Naive thymus-derived CD8-positive, alpha-beta T cell (primary cell): ENCODE results near the gene PPFIA2. TPM values are rescaled to one million over a fixed set of nuclear protein-coding genes. Genes with fewer than 3 reads are reported as not detected.
"Not testable (repeated sequence)": the region's sequence is repeated elsewhere in the genome, so short reads cannot be mapped to it uniquely, and the experiment has no call there.

Experiments
- ATAC-seq, 2 donors: fragments of 150-1000 bp; cut with Tn5 transposase in 1 of 2; sonication (Bioruptor Pico), chemical (Tn5 transposase) in 1 of 2; 1 replicate in 1 of 2; 2 replicates in 1 of 2; pipeline ENCODE4 v1.10.0; 2021; ENCODE audit warnings: mild to moderate bottlenecking in 2 of 2, moderate library complexity in 2 of 2
- POLR2A ChIA-PET: fragments of 350-600 bp; sonication (Branson Sonifier 250); formaldehyde crosslinking; loops from one replicate; lab custom pipeline; 2021; ENCODE audit warnings: antibody characterized with exemption; lab: Charles Lee
- DNase-seq, 10 donors: peaks; one replicate each; pipeline versions ENCODE4 v3.0.0 to v3.0.0-alpha.2; 2020 to 2022
- H3K27ac Mint-ChIP-seq, 10 donors: one replicate each; pipeline ENCODE4 v1.8.0; 2020 to 2022; ENCODE audit warnings: mild to moderate bottlenecking in 10 of 10, mixed read lengths in 10 of 10, moderate library complexity in 4 of 10, inconsistent platforms in 1 of 10
- H3K27me3 Mint-ChIP-seq, 5 donors: one replicate each; pipeline ENCODE4 v1.8.0; 2021 to 2022; ENCODE audit warnings: mixed read lengths in 5 of 5
- H3K36me3 Mint-ChIP-seq, 3 donors: one replicate each; pipeline ENCODE4 v1.8.0; 2020 to 2022; ENCODE audit warnings: mixed read lengths in 3 of 3, mild to moderate bottlenecking in 2 of 3, inconsistent platforms in 1 of 3
- H3K4me1 Mint-ChIP-seq, 4 donors: one replicate each; pipeline ENCODE4 v1.8.0; 2021 to 2022; ENCODE audit warnings: mixed read lengths in 4 of 4
- H3K4me3 Mint-ChIP-seq, 10 donors: one replicate each; pipeline ENCODE4 v1.8.0; 2020 to 2022; ENCODE audit warnings: mild to moderate bottlenecking in 10 of 10, mixed read lengths in 10 of 10, moderate library complexity in 6 of 10, inconsistent platforms in 1 of 10
- H3K9me3 Mint-ChIP-seq, 9 donors: one replicate each; pipeline ENCODE4 v1.8.0; 2020 to 2022; ENCODE audit warnings: mixed read lengths in 9 of 9, mild to moderate bottlenecking in 3 of 9, inconsistent platforms in 1 of 9, moderate library complexity in 1 of 9
- polyA plus RNA-seq, 3 donors: library from polyadenylated mRNA; unstranded; fragments of 300-500 nt; fragmentation: Illumina TruSeq; gene quantifications; one replicate each; pipeline ENCODE4 v1.2.3, GENCODE V29; 2021
- total RNA-seq, 8 experiments: library from RNA in 2 of 8; stranded (reverse) in 2 of 8; gene quantifications; one replicate each; pipeline ENCODE4 v1.2.3 and lab custom pipeline; 2021 to 2026

Gene PPFIA2
- total and polyA plus RNA-seq, 5 experiments from 2014 or later: not detected

DNA sequence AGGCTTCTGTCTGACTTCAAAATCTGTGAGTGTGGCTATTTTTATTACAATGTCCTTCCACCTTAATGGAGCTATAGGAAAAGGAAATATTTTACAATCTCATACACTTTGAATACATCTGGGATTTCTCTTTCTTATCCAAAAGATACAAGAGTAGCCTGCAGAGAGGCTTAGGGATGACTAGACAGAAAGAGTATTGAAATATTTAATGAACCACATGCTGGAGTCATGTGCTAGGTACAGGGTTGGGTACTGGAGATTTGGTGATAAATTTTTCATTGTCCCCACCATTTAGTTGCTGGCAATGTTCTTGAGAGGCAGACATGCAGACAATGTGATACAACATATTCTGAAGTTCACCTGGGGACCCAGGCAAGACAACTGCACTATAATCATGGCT is 126.0 kb downstream of the PPFIA2 start:
- POLR2A ChIA-PET: no interaction called here

DNA sequence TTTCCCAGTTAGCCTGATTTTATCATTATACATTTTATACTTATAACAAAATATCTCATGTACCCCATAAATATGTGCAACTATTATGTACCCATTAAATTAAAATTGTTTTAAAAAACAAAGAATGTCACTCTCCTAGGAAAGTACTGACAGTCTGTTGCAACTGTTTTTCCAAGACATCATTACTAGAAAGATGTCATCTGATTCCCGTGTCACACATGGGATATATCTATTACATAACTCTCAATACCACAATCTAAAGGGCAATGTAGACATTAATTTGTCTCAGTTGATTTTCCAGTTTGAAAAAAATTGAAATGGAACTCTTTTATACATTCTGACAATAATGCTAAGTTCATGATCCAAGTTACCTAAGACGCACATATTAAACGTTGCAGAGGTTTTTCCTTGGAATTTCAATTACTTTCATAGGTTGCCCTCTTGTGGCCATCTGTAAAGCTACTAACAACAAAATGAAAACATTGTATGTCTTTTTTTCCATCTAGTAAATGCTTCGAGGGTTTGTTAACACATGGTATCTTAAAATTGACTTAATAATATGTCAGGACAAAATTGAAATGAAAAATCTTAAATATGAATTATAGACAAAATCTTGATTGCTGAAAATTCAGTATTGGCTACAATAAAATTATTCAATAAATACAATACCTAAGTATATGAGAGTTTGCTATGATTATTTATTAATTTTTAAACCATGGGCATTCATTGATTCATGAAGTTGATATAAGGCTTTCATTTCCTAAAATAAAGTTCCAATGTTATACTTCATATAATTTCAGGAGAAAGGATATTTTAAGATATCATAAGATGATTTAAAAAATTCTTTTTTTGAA is 131.6 kb downstream of the PPFIA2 start:
- no peaks in the 10 kb centered on the region for H3K36me3 Mint-ChIP-seq
- H3K4me1 Mint-ChIP-seq: no peaks in the 10 kb centered on the region
- POLR2A ChIA-PET: no interaction called here
- DNase-seq: no peak
- ATAC-seq: no peak
- no peak overlapping the region for H3K27ac Mint-ChIP-seq
- H3K27me3 Mint-ChIP-seq: peaks cover 0 to 9% (median 2%) of the 10 kb centered on the region in 5 donors
- H3K4me3 Mint-ChIP-seq: no peak overlapping the region
- H3K9me3 Mint-ChIP-seq: no peaks in the 10 kb centered on the region

More for the DNA sequence above, 126.0 kb downstream of the PPFIA2 start:
- no peaks in the 10 kb centered on the region for H3K9me3 Mint-ChIP-seq
- H3K27me3 Mint-ChIP-seq: peaks cover 3 to 10% (median 7%) of the 10 kb centered on the region in 5 donors
- H3K4me3 Mint-ChIP-seq: no peak overlapping the region
- no peaks in the 10 kb centered on the region for H3K4me1 Mint-ChIP-seq
- no peak for ATAC-seq
- no peak for DNase-seq
- no peaks in the 10 kb centered on the region for H3K36me3 Mint-ChIP-seq
- H3K27ac Mint-ChIP-seq: no peak overlapping the region

DNA sequence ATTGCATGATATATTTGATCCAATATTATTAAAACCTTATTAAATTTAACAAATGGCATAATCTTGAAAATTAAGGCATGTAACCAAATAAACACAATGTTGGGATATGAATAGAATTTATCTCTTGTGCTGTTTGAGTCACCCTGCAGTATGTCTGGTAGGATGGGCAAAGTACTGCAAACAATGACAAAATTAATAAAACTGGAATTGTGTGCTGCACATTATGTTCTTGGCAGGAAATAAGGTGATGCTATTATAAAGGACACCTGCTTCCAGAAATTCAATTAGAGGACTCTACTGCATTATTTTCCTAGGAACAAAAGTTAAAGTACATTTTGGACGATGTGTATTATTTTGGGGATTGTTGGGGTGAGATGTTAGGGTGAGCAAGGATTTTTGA is 132.7 kb downstream of the PPFIA2 start:
- Mint-ChIP-seq H3K9me3 (no peaks in the 10 kb centered on the region), H3K4me1 (no peaks in the 10 kb centered on the region), H3K4me3 (no peak overlapping the region), H3K27ac (no peak overlapping the region), H3K27me3 (peaks cover 0 to 9% (median 2%) of the 10 kb centered on the region in 5 donors), H3K36me3 (no peaks in the 10 kb centered on the region)
- ATAC-seq (no peak), DNase-seq (no peak)
- POLR2A ChIA-PET: no interaction called here

DNA sequence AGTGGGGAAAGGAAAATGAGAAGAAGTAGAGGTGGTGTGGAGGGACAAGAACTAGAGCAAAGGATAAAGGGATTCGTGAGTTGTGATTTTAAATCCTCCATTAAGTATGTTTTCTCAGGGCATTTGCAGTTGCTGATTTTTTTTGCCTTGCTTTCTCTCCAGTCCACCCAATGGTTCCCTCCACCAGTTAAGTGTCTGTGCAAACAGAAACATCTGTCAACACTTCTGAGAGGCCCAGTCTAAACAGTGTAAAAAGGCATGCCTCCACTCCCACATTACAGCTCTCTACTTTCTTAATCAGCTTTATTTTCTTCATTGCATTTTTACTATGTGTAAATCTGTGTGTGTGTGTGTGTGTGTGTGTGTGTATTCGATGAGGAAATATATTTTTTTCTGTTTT is 141.2 kb downstream of the PPFIA2 start:
- DNase-seq (no peak), ATAC-seq (no peak)
- no peak overlapping the region for H3K27ac Mint-ChIP-seq
- H3K4me1 Mint-ChIP-seq: no peaks in the 10 kb centered on the region
- peaks cover 0 to 13% (median 5%) of the 10 kb centered on the region in 5 donors for H3K27me3 Mint-ChIP-seq
- H3K9me3 Mint-ChIP-seq: no peaks in the 10 kb centered on the region
- no peaks in the 10 kb centered on the region for H3K36me3 Mint-ChIP-seq
- no peak overlapping the region for H3K4me3 Mint-ChIP-seq
- POLR2A ChIA-PET: no interaction called here

DNA sequence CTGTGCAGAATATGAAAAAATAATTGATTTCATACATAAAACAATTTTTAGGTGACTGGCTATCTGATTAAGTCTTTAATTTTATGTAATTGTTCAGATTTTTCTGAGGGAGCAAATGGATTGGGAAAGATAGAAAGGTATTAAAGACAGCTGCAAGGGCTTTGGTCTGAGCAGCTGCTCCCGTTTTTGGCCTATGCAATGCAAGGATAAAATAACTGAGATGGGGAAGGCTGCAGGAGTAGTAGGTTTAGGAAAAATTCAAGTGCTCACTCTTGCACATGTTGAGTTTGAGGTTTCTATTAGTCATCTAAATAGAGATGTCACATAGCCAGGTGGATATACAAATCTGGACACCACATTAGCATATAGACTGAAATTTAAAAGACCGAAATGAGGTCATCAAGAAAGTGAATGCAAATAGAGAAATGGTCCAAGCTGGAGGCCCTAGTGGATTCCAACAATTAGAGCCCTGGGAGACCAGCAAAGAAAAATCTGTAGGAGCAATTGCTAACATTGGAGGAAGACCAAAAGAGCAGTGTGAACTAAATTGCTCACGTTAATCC is 144.0 kb downstream of the PPFIA2 start:
- DNase-seq: no peak
- H3K27me3 Mint-ChIP-seq: peaks cover 0 to 13% (median 0%) of the 10 kb centered on the region in 5 donors
- no peak overlapping the region for H3K27ac Mint-ChIP-seq
- no peaks in the 10 kb centered on the region for H3K9me3 Mint-ChIP-seq
- POLR2A ChIA-PET: no interaction called here
- no peaks in the 10 kb centered on the region for H3K36me3 Mint-ChIP-seq
- no peaks in the 10 kb centered on the region for H3K4me1 Mint-ChIP-seq
- ATAC-seq: no peak
- no peak overlapping the region for H3K4me3 Mint-ChIP-seq

DNA sequence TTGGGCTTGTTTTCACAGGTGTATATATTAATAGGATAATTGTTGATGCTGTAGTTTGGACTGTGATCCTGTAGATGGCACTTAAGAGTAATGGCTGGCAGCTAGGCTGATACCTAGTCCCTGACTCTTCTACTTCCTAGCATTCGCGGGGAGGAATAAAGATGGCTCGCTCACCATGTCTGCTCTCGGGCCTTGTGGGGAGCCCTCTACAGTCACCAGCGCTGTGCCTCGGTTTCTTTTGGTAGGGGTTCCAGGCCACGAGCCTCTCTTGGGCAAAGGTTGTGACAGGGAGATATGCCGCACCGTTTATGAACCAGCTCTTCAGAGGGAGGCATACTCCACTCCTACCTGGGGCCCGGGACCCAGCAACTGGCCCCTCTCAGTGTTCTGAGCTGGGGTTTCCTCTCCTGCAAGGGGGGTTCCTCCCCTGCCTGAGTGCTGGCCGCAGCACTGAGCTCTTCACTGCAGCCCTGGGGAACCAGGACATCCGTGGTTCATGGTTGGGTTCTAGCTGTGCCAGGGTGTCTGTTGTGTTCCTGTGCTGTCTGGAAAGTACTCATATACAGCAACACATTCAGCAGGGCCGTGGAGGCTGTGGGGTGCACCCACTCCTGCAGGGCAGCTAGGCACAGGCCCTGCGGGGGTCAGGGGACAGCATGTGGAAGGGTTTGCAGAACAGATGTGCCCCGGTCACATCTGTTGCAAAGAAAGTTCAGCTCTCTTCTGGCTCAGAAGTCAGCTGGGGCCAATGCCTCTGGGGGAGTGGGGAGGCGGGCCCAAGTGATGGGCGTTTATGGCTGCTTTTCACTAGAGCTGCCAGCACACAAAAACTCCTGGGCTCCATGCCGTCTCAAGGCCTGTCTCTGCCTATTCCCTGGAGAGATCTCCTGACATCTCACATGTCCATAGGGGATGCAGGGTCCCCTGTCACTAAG is 147.9 kb downstream of the PPFIA2 start:
- peak in 1 of 10 donors; percentile 56 for DNase-seq
- no peaks in the 10 kb centered on the region for H3K9me3 Mint-ChIP-seq
- POLR2A ChIA-PET: no interaction called here
- H3K36me3 Mint-ChIP-seq: no peaks in the 10 kb centered on the region
- no peaks in the 10 kb centered on the region for H3K4me1 Mint-ChIP-seq
- no peak overlapping the region for H3K27ac Mint-ChIP-seq
- no peak overlapping the region for H3K4me3 Mint-ChIP-seq
- no peak for ATAC-seq
- H3K27me3 Mint-ChIP-seq: peaks cover 0 to 18% (median 0%) of the 10 kb centered on the region in 5 donors

DNA sequence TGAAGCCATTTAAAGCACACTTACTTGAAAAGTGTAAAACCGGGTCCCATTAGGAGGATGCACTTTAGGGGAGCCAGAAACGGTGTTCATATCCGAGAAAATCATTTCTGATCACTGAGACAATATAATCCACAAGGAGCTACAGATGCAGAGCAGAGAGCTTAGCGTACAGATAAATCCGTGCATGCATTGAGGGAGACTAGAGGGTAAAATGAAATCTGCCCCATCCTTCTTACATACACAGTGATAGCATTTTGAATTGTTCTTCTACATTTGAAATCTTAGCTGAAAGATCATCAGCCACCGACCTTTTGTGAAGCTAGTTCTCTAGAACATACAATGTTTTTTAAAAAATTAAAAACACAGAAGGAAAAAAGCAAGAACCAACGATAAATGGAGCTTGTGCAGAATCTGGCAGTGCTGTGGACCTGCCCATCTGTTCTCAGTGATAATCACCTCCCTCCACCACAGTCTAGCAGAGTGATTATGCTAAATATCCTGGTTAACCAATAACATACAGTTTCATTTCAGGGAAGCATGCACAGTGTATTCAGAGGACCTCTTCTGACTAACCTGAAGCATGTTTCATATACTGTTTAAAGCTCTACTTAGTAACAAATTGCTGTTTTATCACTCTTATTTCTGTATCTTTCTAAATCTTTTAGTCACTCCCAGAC is 161.1 kb downstream of the PPFIA2 start:
- peaks cover 0 to 4% (median 0%) of the 10 kb centered on the region in 5 donors for H3K27me3 Mint-ChIP-seq
- no peak overlapping the region for H3K4me3 Mint-ChIP-seq
- no peak for ATAC-seq
- no peaks in the 10 kb centered on the region for H3K36me3 Mint-ChIP-seq
- H3K4me1 Mint-ChIP-seq: no peaks in the 10 kb centered on the region
- no peak for DNase-seq
- no peak overlapping the region for H3K27ac Mint-ChIP-seq
- H3K9me3 Mint-ChIP-seq: no peaks in the 10 kb centered on the region
- POLR2A ChIA-PET: interaction anchor here (0.6 kb wide), 1 partner anchor 623 kb away, joined by 3 read pairs; no protein-coding TSS in a partner anchor

DNA sequence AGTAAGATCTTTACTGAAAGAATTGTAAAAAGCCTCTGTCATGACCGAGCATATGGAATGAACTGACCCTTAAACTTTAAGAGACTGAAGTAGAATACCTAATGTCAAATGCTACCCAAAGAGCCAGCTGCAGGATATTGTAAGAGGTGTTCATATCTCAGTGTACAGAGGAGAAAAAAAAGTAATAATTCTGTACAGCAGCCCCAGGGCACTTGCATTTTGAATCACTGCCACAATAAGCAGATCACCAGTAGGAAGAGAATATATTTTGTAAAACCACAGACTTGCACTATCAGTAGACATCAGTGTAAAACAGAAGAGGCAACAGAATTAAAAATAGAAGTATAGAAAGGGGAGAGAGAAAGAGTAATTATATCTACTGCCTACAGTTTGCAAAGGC is 162.6 kb downstream of the PPFIA2 start:
- Mint-ChIP-seq H3K27me3 (peaks cover 0 to 4% (median 0%) of the 10 kb centered on the region in 5 donors), H3K9me3 (peaks cover 0 to 2% (median 0%) of the 10 kb centered on the region in 9 donors), H3K27ac (no peak overlapping the region), H3K4me3 (no peak overlapping the region), H3K36me3 (no peaks in the 10 kb centered on the region), H3K4me1 (no peaks in the 10 kb centered on the region)
- DNase-seq: no peak
- ATAC-seq: no peak
- POLR2A ChIA-PET: no interaction called here

DNA sequence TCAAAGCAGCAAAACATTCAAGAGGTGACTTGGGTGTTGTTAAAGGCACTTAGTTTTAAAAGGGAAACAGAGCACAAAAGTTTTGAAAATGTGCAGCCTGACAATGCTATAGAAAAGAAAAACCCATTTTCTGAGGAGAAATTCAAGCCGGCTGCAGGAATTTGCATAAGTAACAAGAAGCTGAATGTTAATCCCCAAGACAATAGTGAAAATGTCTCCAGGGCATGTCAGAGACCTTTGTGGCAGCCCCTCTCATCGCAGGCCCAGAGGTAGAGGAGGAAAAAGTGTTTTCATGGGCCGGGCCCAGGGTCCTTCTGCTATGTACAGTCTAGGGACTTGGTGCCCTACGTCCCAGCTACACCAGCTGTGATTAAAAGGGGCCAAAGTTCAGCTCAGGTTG is 167.9 kb downstream of the PPFIA2 start:
- DNase-seq: no peak
- Mint-ChIP-seq H3K4me1 (no peaks in the 10 kb centered on the region), H3K36me3 (no peaks in the 10 kb centered on the region), H3K9me3 (peaks cover 0 to 13% (median 6%) of the 10 kb centered on the region in 9 donors), H3K27ac (no peak overlapping the region), H3K4me3 (no peak overlapping the region), H3K27me3 (peaks cover 0 to 5% (median 2%) of the 10 kb centered on the region in 5 donors)
- POLR2A ChIA-PET: no interaction called here
- no peak for ATAC-seq

DNA sequence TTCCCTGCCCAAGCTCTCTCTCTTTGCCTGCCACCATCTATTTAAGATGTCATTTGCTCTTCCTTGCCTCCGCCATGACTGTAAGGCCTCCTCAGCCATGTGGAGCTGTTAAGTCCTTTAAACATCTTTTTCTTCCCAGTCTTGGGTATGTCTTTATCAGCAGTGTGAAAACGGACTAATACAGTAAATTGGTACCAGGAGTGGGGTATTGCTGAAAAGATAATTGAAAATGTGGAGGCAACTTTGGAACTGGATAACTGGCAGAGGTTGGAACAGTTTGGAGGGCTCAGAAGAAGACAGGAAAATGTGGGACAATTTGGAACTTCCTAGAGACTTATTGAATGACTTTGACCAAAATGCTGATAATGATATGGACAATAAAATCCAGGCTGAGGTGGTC is 168.4 kb downstream of the PPFIA2 start:
- H3K9me3 Mint-ChIP-seq: peaks cover 0 to 13% (median 6%) of the 10 kb centered on the region in 9 donors
- H3K27me3 Mint-ChIP-seq, H3K4me3 Mint-ChIP-seq, DNase-seq, H3K36me3 Mint-ChIP-seq, H3K4me1 Mint-ChIP-seq, POLR2A ChIA-PET, H3K27ac Mint-ChIP-seq, ATAC-seq: not testable (repeated sequence)

DNA sequence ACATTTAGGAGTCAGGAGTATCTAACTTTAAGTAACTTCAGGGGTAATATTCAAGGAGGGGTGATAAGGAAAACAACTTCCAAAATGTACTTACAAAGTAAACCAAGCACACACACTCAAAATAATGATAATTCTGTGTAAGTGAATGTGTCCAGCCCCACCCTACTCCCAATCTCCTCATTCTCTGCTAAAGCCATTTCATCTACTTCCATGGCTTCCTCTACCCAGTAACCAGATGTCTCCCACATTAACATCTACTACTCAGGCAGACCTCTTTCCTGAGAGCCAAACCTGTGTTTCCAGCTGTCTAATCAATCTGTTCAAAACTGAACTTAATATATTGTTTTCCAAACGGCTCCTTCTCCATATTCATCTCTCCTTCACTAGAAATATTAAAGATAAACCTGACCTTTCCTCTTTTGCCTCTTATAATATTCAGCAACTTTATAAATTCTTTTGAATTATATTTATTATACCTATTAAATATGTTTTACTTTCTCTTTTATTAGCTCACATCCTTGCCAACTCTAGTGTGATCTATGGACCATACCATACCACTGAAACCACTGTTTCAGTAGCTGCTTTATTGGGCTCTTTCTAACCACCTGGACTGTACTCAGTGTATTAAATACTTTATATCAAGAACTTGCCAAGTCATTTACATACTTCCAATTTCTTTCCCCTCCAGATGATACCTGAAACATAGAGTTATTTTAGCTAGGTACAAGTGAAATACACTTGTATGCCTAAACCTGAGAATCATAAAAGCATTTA is 170.7 kb downstream of the PPFIA2 start:
- no peak for ATAC-seq
- H3K27me3 Mint-ChIP-seq: peaks cover 0 to 5% (median 0%) of the 10 kb centered on the region in 5 donors
- H3K4me3 Mint-ChIP-seq: no peak overlapping the region
- peaks cover 0 to 13% (median 6%) of the 10 kb centered on the region in 9 donors for H3K9me3 Mint-ChIP-seq
- H3K36me3 Mint-ChIP-seq: no peaks in the 10 kb centered on the region
- POLR2A ChIA-PET: no interaction called here
- no peak overlapping the region for H3K27ac Mint-ChIP-seq
- H3K4me1 Mint-ChIP-seq: no peaks in the 10 kb centered on the region
- no peak for DNase-seq

DNA sequence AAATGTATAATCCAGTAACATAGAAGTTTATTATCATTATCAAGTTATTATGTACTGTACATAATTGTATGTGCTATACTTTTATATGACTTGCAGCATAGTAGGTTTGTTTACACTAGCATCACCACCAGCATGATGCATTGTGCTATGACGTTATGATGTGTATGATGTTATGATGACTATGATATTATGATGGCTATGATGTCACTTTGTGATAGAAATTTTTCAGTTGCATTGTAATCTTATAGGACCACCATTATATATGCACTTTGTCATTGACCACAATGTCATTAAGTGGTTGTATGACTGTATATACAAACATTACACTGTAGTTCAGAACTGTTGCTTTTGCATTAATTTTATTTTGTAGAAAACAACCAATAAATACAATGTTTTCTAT is 173.4 kb downstream of the PPFIA2 start:
- Mint-ChIP-seq H3K9me3 (peaks cover 0 to 6% (median 4%) of the 10 kb centered on the region in 9 donors), H3K27me3 (peaks cover 0 to 2% (median 0%) of the 10 kb centered on the region in 5 donors), H3K4me1 (no peaks in the 10 kb centered on the region), H3K4me3 (no peak overlapping the region), H3K36me3 (no peaks in the 10 kb centered on the region), H3K27ac (no peak overlapping the region)
- DNase-seq (no peak), ATAC-seq (no peak)
- POLR2A ChIA-PET: no interaction called here
